Mesothelial cell of epicardium (in vitro differentiated cells): ENCODE measurements around the gene CST1. TPM values are rescaled to one million over a fixed set of nuclear protein-coding genes. Genes with fewer than 3 reads are reported as not detected.
A peak's percentile ranks its signal among the peaks of the same experiment; 100 is the strongest.
"Not testable (repeated sequence)": the region's sequence is repeated elsewhere in the genome, so short reads cannot be mapped to it uniquely, and the experiment has no call there.

ENCODE experiments used
- DNase-seq, 2 experiments: peaks; one replicate each; pipeline ENCODE4 v3.0.0; 2021; ENCODE audit warnings: low spot score in 2 of 2; ENCODE audit not compliant: unreplicated experiment in 2 of 2
- H3K27ac Mint-ChIP-seq: 2 replicates; pipeline ENCODE4 v1.8.0; 2021; ENCODE audit warnings: mixed read lengths
- H3K27me3 Mint-ChIP-seq: 2 replicates; pipeline ENCODE4 v1.8.0; 2021; ENCODE audit warnings: low read depth, mixed read lengths
- H3K36me3 Mint-ChIP-seq: 2 replicates; pipeline ENCODE4 v1.8.0; 2021; ENCODE audit warnings: mixed read lengths
- H3K4me1 Mint-ChIP-seq: 2 replicates; pipeline ENCODE4 v1.8.0; 2021; ENCODE audit warnings: mixed read lengths
- H3K4me3 Mint-ChIP-seq: 2 replicates; pipeline ENCODE4 v1.8.0; 2021; ENCODE audit warnings: mild to moderate bottlenecking, moderate library complexity, mixed read lengths
- H3K9me3 Mint-ChIP-seq: 2 replicates; pipeline ENCODE4 v1.8.0; 2021; ENCODE audit warnings: mixed read lengths
- total RNA-seq: library from RNA; stranded (reverse); gene quantifications from 3 replicates; pipeline ENCODE4 v1.2.1, GENCODE V29; 2021
- TF ChIP-seq, protein P1 (sequence below): fragments of 200-600 bp; sonication (generic); IDR thresholded peaks from one replicate; pipeline ENCODE4 v1.5.0; 2021; ENCODE audit warnings: antibody characterized with exemption; ENCODE audit not compliant: unreplicated experiment

The CST1 gene
- total RNA-seq = not detected in 3 replicates

DNA sequence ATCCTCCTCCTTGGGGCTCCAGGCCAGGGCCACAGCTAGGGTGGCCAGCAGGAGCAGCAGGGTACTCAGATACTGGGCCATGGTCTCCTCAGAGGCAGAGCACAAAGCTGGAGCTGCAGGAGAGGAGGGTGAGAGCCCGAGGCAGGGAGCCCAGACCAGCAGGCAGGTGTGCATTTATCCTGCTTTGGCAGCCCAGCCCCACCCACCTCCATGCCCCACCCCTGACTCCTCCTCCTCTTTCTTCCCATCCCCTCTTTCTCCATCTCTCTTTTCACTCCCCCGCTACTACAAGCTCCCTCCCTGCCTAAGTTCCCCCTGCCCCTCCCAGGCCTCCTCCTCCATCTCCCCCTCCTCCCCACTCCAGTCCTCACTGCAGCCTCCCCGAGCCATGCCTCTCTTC is at the start of gene CST1:
CST1 (minus strand) TSS at position 150 of the 400 bp plus-strand sequence; CDS start at position 81, 69 bp downstream.
- H3K27me3 Mint-ChIP-seq, H3K4me3 Mint-ChIP-seq, H3K4me1 Mint-ChIP-seq, H3K27ac Mint-ChIP-seq, DNase-seq, H3K9me3 Mint-ChIP-seq, H3K36me3 Mint-ChIP-seq: not testable (repeated sequence)

DNA sequence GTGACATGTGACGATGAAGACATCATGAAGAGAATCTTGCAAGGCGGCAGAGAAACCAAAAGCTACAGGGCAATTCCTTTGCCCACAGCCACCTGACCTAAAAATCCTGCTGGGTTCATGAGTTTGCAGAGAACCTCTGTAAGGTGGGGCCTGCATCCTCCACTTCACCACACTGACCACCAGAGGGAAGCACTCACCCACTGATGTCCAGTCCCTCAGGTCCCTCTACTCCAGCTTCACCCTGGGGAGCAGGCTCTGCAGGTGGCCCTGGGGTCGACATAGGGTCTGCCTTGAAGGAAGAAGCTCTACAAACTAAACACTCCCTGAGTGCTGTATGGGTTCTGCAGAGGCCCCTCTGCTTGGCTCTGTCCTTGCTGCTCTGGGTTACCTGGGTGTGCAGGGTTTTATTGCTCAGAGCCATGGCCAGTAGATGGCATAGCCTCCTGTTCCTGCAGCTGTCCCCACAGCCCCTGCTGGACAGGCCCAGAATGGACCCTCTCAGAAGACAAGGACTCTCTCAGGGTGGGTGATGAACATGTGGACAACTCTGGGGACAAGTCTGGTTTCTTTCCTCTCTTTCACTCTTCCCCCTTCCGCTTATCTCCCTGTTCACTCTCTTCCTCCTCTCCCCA is 48.6 kb upstream of the CST1 start:
- H3K4me1 Mint-ChIP-seq, H3K27ac Mint-ChIP-seq, H3K4me3 Mint-ChIP-seq, H3K9me3 Mint-ChIP-seq, H3K36me3 Mint-ChIP-seq: not testable (repeated sequence)
- TF ChIP-seq, protein P1, sequence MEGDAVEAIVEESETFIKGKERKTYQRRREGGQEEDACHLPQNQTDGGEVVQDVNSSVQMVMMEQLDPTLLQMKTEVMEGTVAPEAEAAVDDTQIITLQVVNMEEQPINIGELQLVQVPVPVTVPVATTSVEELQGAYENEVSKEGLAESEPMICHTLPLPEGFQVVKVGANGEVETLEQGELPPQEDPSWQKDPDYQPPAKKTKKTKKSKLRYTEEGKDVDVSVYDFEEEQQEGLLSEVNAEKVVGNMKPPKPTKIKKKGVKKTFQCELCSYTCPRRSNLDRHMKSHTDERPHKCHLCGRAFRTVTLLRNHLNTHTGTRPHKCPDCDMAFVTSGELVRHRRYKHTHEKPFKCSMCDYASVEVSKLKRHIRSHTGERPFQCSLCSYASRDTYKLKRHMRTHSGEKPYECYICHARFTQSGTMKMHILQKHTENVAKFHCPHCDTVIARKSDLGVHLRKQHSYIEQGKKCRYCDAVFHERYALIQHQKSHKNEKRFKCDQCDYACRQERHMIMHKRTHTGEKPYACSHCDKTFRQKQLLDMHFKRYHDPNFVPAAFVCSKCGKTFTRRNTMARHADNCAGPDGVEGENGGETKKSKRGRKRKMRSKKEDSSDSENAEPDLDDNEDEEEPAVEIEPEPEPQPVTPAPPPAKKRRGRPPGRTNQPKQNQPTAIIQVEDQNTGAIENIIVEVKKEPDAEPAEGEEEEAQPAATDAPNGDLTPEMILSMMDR = peak; percentile 66
- peak in 1 of 2 experiments; percentile 51 for DNase-seq
- H3K27me3 Mint-ChIP-seq = peaks cover 15% of the 10 kb centered on the region

GRCh38 chr20:23795526-23795925 is 44.8 kb upstream of the CST1 start:
- peaks cover 4% of the 10 kb centered on the region for H3K9me3 Mint-ChIP-seq

GRCh38 chr20:23794841-23795240 is 44.1 kb upstream of the CST1 start:
- Mint-ChIP-seq H3K27ac (no peak overlapping the region), H3K9me3 (peaks cover 5% of the 10 kb centered on the region), H3K27me3 (peaks cover 34% of the 10 kb centered on the region), H3K4me3 (no peak overlapping the region), H3K4me1 (peaks cover 3% of the 10 kb centered on the region), H3K36me3 (no peaks in the 10 kb centered on the region)
- no peak for DNase-seq
- TF ChIP-seq, protein P1 = no peak

More at GRCh38 chr20:23795526-23795925, 44.8 kb upstream of the CST1 start:
- Mint-ChIP-seq H3K4me3 (no peak overlapping the region), H3K4me1 (peaks cover 3% of the 10 kb centered on the region), H3K36me3 (no peaks in the 10 kb centered on the region), H3K27ac (no peak overlapping the region), H3K27me3 (peaks cover 32% of the 10 kb centered on the region)
- TF ChIP-seq, protein P1 = no peak
- no peak for DNase-seq

GRCh38 chr20:23794065-23794464 is 43.3 kb upstream of the CST1 start:
- TF ChIP-seq, protein P1 = no peak
- H3K36me3 Mint-ChIP-seq = no peaks in the 10 kb centered on the region
- H3K4me1 Mint-ChIP-seq = peaks cover 3% of the 10 kb centered on the region
- H3K27me3 Mint-ChIP-seq = peaks cover 40% of the 10 kb centered on the region
- H3K27ac Mint-ChIP-seq = no peak overlapping the region
- peaks cover 11% of the 10 kb centered on the region for H3K9me3 Mint-ChIP-seq
- no peak overlapping the region for H3K4me3 Mint-ChIP-seq
- no peak for DNase-seq

- H3K4me1 Mint-ChIP-seq = no peaks in the 10 kb centered on the region
- no peaks in the 10 kb centered on the region for H3K9me3 Mint-ChIP-seq
- no peak overlapping the region for H3K27ac Mint-ChIP-seq
- H3K36me3 Mint-ChIP-seq = no peaks in the 10 kb centered on the region
- H3K4me3 Mint-ChIP-seq = no peak overlapping the region
- H3K27me3 Mint-ChIP-seq = peaks cover 15% of the 10 kb centered on the region
- no peak for DNase-seq
- TF ChIP-seq, protein P1 = no peak
Measured at GRCh38 chr20:23783447-23783846, 32.7 kb upstream of the CST1 start.
